ENCODE results near the gene HSD17B1.
"Not testable (repeated sequence)": the region's sequence is repeated elsewhere in the genome, so short reads cannot be mapped to it uniquely, and the experiment has no call there.

The HSD17B1 gene

GRCh38 chr17:42544874-42545283 is 7.8 kb upstream of the HSD17B1 start:
- Histone ChIP-seq H3K9ac (ENCODE audit: low read length in 5 of 5) (no peak overlapping the region), H3K4me1 (ENCODE audit: control insufficient read depth in 5 of 5, insufficient read depth in 5 of 5, low read length in 5 of 5) (peaks cover 0 to 37% (median 25%) of the 10 kb centered on the region in 5 donors), H3K4me3 (ENCODE audit: low read depth in 1 of 5, low read length in 5 of 5) (no peak overlapping the region), H3K27me3 (ENCODE audit: control insufficient read depth in 5 of 5, insufficient read depth in 4 of 5, low read length in 5 of 5) (peaks cover 0 to 6% (median 0%) of the 10 kb centered on the region in 5 donors), H3K36me3 (ENCODE audit: control insufficient read depth in 5 of 5, insufficient read depth in 5 of 5, low read length in 5 of 5) (peaks cover 0 to 44% (median 34%) of the 10 kb centered on the region in 5 donors), H3K27ac (ENCODE audit: low read depth, low read length) (no peak overlapping the region), H3K9me3 (ENCODE audit: control insufficient read depth in 5 of 5, low read length in 5 of 5) (no peaks in the 10 kb centered on the region)

DNA sequence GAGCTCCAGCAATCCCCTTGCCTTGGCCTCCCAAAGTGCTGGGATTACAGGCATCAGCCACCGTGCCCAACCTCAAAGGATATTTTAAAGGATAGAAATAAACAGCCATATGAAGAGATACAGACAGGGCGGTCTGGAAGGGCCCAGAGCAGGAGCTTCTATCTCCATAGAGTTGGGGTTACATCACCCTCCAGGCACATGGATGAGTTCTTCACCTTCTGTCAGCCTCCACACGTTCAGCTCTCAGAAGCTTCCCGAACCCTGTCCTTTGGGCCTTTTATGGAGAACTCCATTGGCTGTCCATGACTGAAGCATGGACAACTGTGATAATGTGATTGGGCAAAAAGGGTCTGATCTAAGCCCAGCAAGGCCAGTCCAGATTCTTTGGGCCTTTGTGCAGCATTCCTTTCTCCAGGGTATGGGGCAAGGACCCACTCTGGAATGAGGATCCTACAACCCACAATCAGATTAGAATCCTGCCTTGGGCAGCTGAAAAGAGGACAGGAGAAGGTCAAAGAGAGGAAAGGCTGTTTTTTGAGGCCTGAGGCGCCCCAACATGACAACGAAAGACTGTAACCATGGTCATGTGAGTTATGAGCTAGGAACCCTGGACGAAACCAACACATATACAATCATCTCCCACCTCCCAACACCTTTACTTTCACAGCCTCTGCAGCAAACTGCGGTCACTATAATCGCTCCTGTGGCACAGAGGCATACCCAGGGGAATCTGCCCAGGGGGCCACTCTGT is 6.8 kb upstream of the HSD17B1 start:
- not testable (repeated sequence) for H3K27me3 ChIP-seq (ENCODE audit: control insufficient read depth in 5 of 5, insufficient read depth in 4 of 5, low read length in 5 of 5); H3K27ac ChIP-seq (ENCODE audit: low read depth, low read length); H3K9me3 ChIP-seq (ENCODE audit: control insufficient read depth in 5 of 5, low read length in 5 of 5)

DNA sequence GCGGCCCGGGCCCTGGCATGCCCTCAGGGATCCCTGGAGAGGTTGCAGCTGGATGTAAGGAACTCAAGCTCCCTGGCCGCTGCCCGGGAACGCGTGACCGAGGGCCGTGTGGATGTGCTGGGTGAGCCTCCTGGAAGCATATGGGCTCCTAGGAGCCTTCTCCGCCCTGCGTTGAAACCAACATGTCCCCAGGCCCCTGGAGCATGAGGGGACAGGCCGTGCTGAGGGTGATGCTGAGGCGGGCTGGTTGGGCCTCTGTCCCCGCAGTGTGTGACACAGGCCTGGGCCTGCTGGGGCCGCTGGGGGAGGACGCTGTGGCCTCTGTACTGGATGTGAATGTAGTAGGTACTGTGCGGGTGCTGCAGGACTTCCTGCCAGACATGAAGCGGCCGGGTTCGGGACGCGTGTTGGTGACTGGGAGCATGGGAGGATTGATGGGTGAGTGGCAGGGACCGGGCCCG is 5.7 kb upstream of the HSD17B1 start:
- Histone ChIP-seq H3K27me3 (ENCODE audit: control insufficient read depth in 5 of 5, insufficient read depth in 4 of 5, low read length in 5 of 5) (peaks cover 0 to 6% (median 0%) of the 10 kb centered on the region in 5 donors), H3K4me3 (ENCODE audit: low read depth in 1 of 5, low read length in 5 of 5) (no peak overlapping the region), H3K4me1 (ENCODE audit: control insufficient read depth in 5 of 5, insufficient read depth in 5 of 5, low read length in 5 of 5) (peaks cover 0 to 42% (median 28%) of the 10 kb centered on the region in 5 donors), H3K9ac (ENCODE audit: low read length in 5 of 5) (no peak overlapping the region), H3K27ac (ENCODE audit: low read depth, low read length) (no peak overlapping the region), H3K36me3 (ENCODE audit: control insufficient read depth in 5 of 5, insufficient read depth in 5 of 5, low read length in 5 of 5) (peaks cover 0 to 28% (median 22%) of the 10 kb centered on the region in 5 donors), H3K9me3 (ENCODE audit: control insufficient read depth in 5 of 5, low read length in 5 of 5) (no peaks in the 10 kb centered on the region)

More for the DNA sequence above, 6.8 kb upstream of the HSD17B1 start:
- H3K4me3 ChIP-seq (ENCODE audit: low read depth in 1 of 5, low read length in 5 of 5); H3K9ac ChIP-seq (ENCODE audit: low read length in 5 of 5): not testable (repeated sequence)
- peaks cover 0 to 39% (median 31%) of the 10 kb centered on the region in 5 donors for H3K36me3 ChIP-seq (ENCODE audit: control insufficient read depth in 5 of 5, insufficient read depth in 5 of 5, low read length in 5 of 5)
- H3K4me1 ChIP-seq (ENCODE audit: control insufficient read depth in 5 of 5, insufficient read depth in 5 of 5, low read length in 5 of 5), result peaks cover 0 to 37% (median 25%) of the 10 kb centered on the region in 5 donors

- Histone ChIP-seq H3K4me3 (ENCODE audit: low read depth in 1 of 5, low read length in 5 of 5) (no peak overlapping the region), H3K9me3 (ENCODE audit: control insufficient read depth in 5 of 5, low read length in 5 of 5) (no peaks in the 10 kb centered on the region), H3K36me3 (ENCODE audit: control insufficient read depth in 5 of 5, insufficient read depth in 5 of 5, low read length in 5 of 5) (peaks cover 0 to 21% (median 21%) of the 10 kb centered on the region in 5 donors), H3K9ac (ENCODE audit: low read length in 5 of 5) (no peak overlapping the region), H3K4me1 (ENCODE audit: control insufficient read depth in 5 of 5, insufficient read depth in 5 of 5, low read length in 5 of 5) (peaks cover 0 to 47% (median 33%) of the 10 kb centered on the region in 5 donors), H3K27me3 (ENCODE audit: control insufficient read depth in 5 of 5, insufficient read depth in 4 of 5, low read length in 5 of 5) (peaks cover 0 to 6% (median 0%) of the 10 kb centered on the region in 5 donors), H3K27ac (ENCODE audit: low read depth, low read length) (no peak overlapping the region)
These were observed 5.0 kb upstream of the HSD17B1 start for GRCh38 chr17:42547698-42548069.

- H3K4me3 ChIP-seq (ENCODE audit: low read depth in 1 of 5, low read length in 5 of 5), result peak overlapping the region in 2 of 5 donors; percentile 18 to 41
- H3K36me3 ChIP-seq (ENCODE audit: control insufficient read depth in 5 of 5, insufficient read depth in 5 of 5, low read length in 5 of 5), result peaks cover 0 to 16% (median 15%) of the 10 kb centered on the region in 5 donors
- peaks cover 0 to 52% (median 37%) of the 10 kb centered on the region in 5 donors for H3K4me1 ChIP-seq (ENCODE audit: control insufficient read depth in 5 of 5, insufficient read depth in 5 of 5, low read length in 5 of 5)
- H3K27me3 ChIP-seq (ENCODE audit: control insufficient read depth in 5 of 5, insufficient read depth in 4 of 5, low read length in 5 of 5), result peaks cover 0 to 6% (median 0%) of the 10 kb centered on the region in 5 donors
- no peak overlapping the region for H3K27ac ChIP-seq (ENCODE audit: low read depth, low read length)
- no peaks in the 10 kb centered on the region for H3K9me3 ChIP-seq (ENCODE audit: control insufficient read depth in 5 of 5, low read length in 5 of 5)
- H3K9ac ChIP-seq (ENCODE audit: low read length in 5 of 5), result no peak overlapping the region
These were observed 4.5 kb upstream of the HSD17B1 start for GRCh38 chr17:42548070-42548837.

- H3K9ac ChIP-seq (ENCODE audit: low read length in 5 of 5), result no peak overlapping the region
- peaks cover 0 to 6% (median 0%) of the 10 kb centered on the region in 5 donors for H3K27me3 ChIP-seq (ENCODE audit: control insufficient read depth in 5 of 5, insufficient read depth in 4 of 5, low read length in 5 of 5)
- H3K4me3 ChIP-seq (ENCODE audit: low read depth in 1 of 5, low read length in 5 of 5), result no peak overlapping the region
- H3K36me3 ChIP-seq (ENCODE audit: control insufficient read depth in 5 of 5, insufficient read depth in 5 of 5, low read length in 5 of 5), result peaks cover 0 to 6% (median 6%) of the 10 kb centered on the region in 5 donors
- no peaks in the 10 kb centered on the region for H3K9me3 ChIP-seq (ENCODE audit: control insufficient read depth in 5 of 5, low read length in 5 of 5)
- no peak overlapping the region for H3K27ac ChIP-seq (ENCODE audit: low read depth, low read length)
- peaks cover 2 to 62% (median 46%) of the 10 kb centered on the region in 5 donors for H3K4me1 ChIP-seq (ENCODE audit: control insufficient read depth in 5 of 5, insufficient read depth in 5 of 5, low read length in 5 of 5)
These were observed 3.5 kb upstream of the HSD17B1 start for GRCh38 chr17:42548993-42549755.

- H3K4me1 ChIP-seq (ENCODE audit: control insufficient read depth in 5 of 5, insufficient read depth in 5 of 5, low read length in 5 of 5), result peaks cover 6 to 53% (median 44%) of the 10 kb centered on the region in 5 donors
- peak overlapping the region in 3 of 5 donors; percentile 89 to 91 (median 89) for H3K9ac ChIP-seq (ENCODE audit: low read length in 5 of 5)
- peaks cover 0 to 6% (median 0%) of the 10 kb centered on the region in 5 donors for H3K27me3 ChIP-seq (ENCODE audit: control insufficient read depth in 5 of 5, insufficient read depth in 4 of 5, low read length in 5 of 5)
- no peaks in the 10 kb centered on the region for H3K36me3 ChIP-seq (ENCODE audit: control insufficient read depth in 5 of 5, insufficient read depth in 5 of 5, low read length in 5 of 5)
- H3K27ac ChIP-seq (ENCODE audit: low read depth, low read length), result peak overlapping the region; percentile 75
- no peaks in the 10 kb centered on the region for H3K9me3 ChIP-seq (ENCODE audit: control insufficient read depth in 5 of 5, low read length in 5 of 5)
- peak overlapping the region in 3 of 5 donors; percentile 89 to 94 (median 91) for H3K4me3 ChIP-seq (ENCODE audit: low read depth in 1 of 5, low read length in 5 of 5)
These were observed 567 bp downstream of the HSD17B1 start for GRCh38 chr17:42553161-42553818.

- peak overlapping the region; percentile 65 to 94 (median 89) for H3K4me3 ChIP-seq (ENCODE audit: low read depth in 1 of 5, low read length in 5 of 5)
- no peaks in the 10 kb centered on the region for H3K36me3 ChIP-seq (ENCODE audit: control insufficient read depth in 5 of 5, insufficient read depth in 5 of 5, low read length in 5 of 5)
- H3K4me1 ChIP-seq (ENCODE audit: control insufficient read depth in 5 of 5, insufficient read depth in 5 of 5, low read length in 5 of 5), result peaks cover 6 to 49% (median 39%) of the 10 kb centered on the region in 5 donors
- no peaks in the 10 kb centered on the region for H3K9me3 ChIP-seq (ENCODE audit: control insufficient read depth in 5 of 5, low read length in 5 of 5)
- H3K27me3 ChIP-seq (ENCODE audit: control insufficient read depth in 5 of 5, insufficient read depth in 4 of 5, low read length in 5 of 5), result peaks cover 0 to 3% (median 0%) of the 10 kb centered on the region in 5 donors
- H3K27ac ChIP-seq (ENCODE audit: low read depth, low read length), result peak overlapping the region; percentile 75
- H3K9ac ChIP-seq (ENCODE audit: low read length in 5 of 5), result peak overlapping the region in 4 of 5 donors; percentile 89 to 92 (median 90)
These were observed 1.1 kb downstream of the HSD17B1 start for GRCh38 chr17:42553866-42554249.
